PC-9 (cell line): Measurements from ENCODE around the gene SIGLEC12.

Experiments used
- CTCF ChIP-seq: fragments of 200-600 bp; sonication (generic); conservative IDR thresholded peaks from 2 replicates; pipeline ENCODE4 v1.6.1; 2017; ENCODE audit warnings: mixed run types, antibody characterized with exemption, mild to moderate bottlenecking, moderate library complexity
- EZH2 ChIP-seq: fragments of 200-600 bp; sonication (generic); IDR thresholded peaks from 2 replicates; pipeline ENCODE4 v1.8.0; 2017; ENCODE audit warnings: antibody characterized with exemption, low read depth

DNA sequence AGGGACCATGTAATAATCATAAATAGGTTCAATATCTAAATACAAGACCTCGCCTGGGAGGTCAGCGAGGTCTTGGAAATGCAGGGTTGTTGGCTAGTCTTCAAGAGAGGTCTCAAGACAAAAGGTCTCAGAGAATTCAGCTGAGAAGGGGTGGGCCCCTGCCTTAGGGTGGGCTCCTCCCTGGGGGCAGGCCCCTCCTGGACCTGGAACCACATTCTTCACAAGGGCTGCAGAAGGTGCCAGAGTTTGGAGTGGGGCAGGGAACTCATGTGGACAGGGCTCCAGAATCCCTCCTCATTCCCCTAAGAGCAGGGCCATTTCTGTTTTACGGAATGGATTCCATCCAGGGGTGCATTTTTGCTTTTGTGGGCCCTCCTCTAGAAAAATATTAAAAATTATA, 13.1 kb downstream of the SIGLEC12 start:
- TF ChIP-seq CTCF (no peak), EZH2 (no peak)
